ENCODE measurements around the gene BRCA2.

The BRCA2 gene

DNA sequence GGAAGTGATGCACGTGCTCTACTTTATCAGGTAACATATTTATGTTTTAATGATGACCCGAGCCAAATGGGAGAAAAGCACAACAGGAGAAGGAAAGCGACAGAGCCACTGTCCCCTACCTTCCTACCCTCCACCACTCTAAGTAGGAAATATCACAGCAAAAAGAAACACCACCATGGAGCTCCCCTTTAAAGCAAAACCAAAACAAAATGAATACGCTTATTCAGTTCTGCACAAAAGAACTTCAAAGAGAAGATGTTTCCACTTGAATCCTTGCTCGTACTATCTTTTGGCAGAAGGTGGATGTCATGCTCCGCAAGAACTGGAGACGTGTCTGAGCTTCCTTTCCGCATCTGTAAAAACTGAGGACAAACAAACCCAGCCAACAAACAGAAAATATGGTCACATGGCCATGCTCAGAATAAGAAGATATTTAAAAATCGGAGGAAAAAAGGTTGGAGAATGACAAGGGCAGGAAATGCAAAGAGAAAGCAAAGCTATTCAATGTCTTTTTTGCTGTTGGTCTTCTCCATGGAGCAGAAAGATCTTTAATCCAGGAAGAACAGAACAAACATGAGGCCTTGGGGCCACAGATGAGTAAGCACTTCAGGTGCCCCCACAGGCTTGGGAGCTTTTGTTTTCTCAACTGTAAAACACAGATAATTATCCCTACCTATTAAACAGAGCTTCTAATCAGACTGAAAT, 93.1 kb downstream of the BRCA2 start:
- H3K4me2 ChIP-seq (ENCODE audit: insufficient read depth, low read length, poor library complexity, severe bottlenecking) = no peak overlapping the region
- H3K9ac ChIP-seq (ENCODE audit: low read depth, low read length, poor library complexity) = no peak overlapping the region
- H3K4me3 ChIP-seq (ENCODE audit: low read length in 2 of 2) = no peak overlapping the region
- no peak overlapping the region for H3K27ac ChIP-seq (replicated peaks; ENCODE audit: low read length)
- H2BK15ac ChIP-seq (ENCODE audit: low read length) = no peak overlapping the region
- no CpG with 5 or more reads among the region's 9 CpGs for WGBS, 2 donors (ENCODE audit: extremely low coverage in 2 of 2, insufficient read length in 2 of 2, insufficient replicate concordance in 1 of 2)
- H3K36me3 ChIP-seq (replicated peaks in 1 of 2; ENCODE audit: control insufficient read depth in 2 of 2, insufficient read depth in 2 of 2, low read length in 2 of 2) = no peaks in the 10 kb centered on the region
- no peak overlapping the region for H2BK120ac ChIP-seq (ENCODE audit: low read depth, low read length)
- no peak overlapping the region for H3K23ac ChIP-seq (ENCODE audit: low read depth, low read length, poor library complexity)
- H3K4ac ChIP-seq (ENCODE audit: low read length) = no peak overlapping the region
- peak overlapping the region; percentile 35 for H2AFZ ChIP-seq (ENCODE audit: low read length)
- H2BK12ac ChIP-seq (ENCODE audit: low read length) = no peak overlapping the region
- H3K79me1 ChIP-seq (ENCODE audit: low read depth, low read length) = no peaks in the 10 kb centered on the region
- H4K8ac ChIP-seq (ENCODE audit: low read depth, low read length) = no peak overlapping the region
- DNase-seq (ENCODE audit: low spot score) = no peak
- no peaks in the 10 kb centered on the region for H3K27me3 ChIP-seq (ENCODE audit: control insufficient read depth in 3 of 3, insufficient read depth in 3 of 3, low read depth in 1 of 3, low read length in 3 of 3)
- no peak overlapping the region for H2AK5ac ChIP-seq (ENCODE audit: low read depth, low read length)
- no peaks in the 10 kb centered on the region for H3K9me3 ChIP-seq (replicated peaks in 1 of 2; ENCODE audit: control insufficient read depth in 2 of 2, insufficient read depth in 1 of 2, low read depth in 1 of 2, low read length in 2 of 2)
- no peak overlapping the region for H3K14ac ChIP-seq (ENCODE audit: low read length)
- H3K4me1 ChIP-seq (ENCODE audit: control insufficient read depth in 2 of 2, insufficient read depth in 1 of 2, low read depth in 1 of 2, low read length in 2 of 2) = peaks cover 2 to 3% of the 10 kb centered on the region in 2 donors
- H4K91ac ChIP-seq (ENCODE audit: low read depth, low read length, poor library complexity) = no peak overlapping the region
- H3K18ac ChIP-seq (ENCODE audit: low read length) = no peak overlapping the region
- no peak overlapping the region for H2BK5ac ChIP-seq (ENCODE audit: low read length)

DNA sequence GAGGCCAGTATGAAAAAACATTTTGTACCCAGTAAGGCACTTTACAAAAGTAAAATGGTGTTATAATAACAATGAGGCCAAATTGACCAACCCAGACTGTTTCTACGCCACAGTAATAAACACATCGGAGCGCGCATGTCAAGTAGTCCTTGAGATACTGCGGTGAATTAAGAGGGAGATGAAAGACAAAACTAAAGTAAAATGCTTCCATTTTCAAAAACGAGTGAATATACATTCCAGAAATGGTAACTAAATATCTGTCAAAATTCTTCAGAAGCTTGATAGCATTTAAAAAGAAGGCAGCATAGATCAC, 93.6 kb downstream of the BRCA2 start:
- Histone ChIP-seq H3K4ac (ENCODE audit: low read length) (no peak overlapping the region), H2BK5ac (ENCODE audit: low read length) (no peak overlapping the region), H2BK120ac (ENCODE audit: low read depth, low read length) (no peak overlapping the region), H3K9ac (ENCODE audit: low read depth, low read length, poor library complexity) (no peak overlapping the region), H3K18ac (ENCODE audit: low read length) (no peak overlapping the region), H2BK12ac (ENCODE audit: low read length) (no peak overlapping the region), H2AK5ac (ENCODE audit: low read depth, low read length) (no peak overlapping the region), H2BK15ac (ENCODE audit: low read length) (no peak overlapping the region), H3K23ac (ENCODE audit: low read depth, low read length, poor library complexity) (no peak overlapping the region), H3K9me3 (replicated peaks in 1 of 2; ENCODE audit: control insufficient read depth in 2 of 2, insufficient read depth in 1 of 2, low read depth in 1 of 2, low read length in 2 of 2) (no peaks in the 10 kb centered on the region), H3K14ac (ENCODE audit: low read length) (no peak overlapping the region), H3K4me3 (ENCODE audit: low read length in 2 of 2) (no peak overlapping the region), H3K4me1 (ENCODE audit: control insufficient read depth in 2 of 2, insufficient read depth in 1 of 2, low read depth in 1 of 2, low read length in 2 of 2) (peaks cover 2 to 3% of the 10 kb centered on the region in 2 donors), H4K8ac (ENCODE audit: low read depth, low read length) (no peak overlapping the region), H3K27ac (replicated peaks; ENCODE audit: low read length) (no peak overlapping the region), H3K27me3 (ENCODE audit: control insufficient read depth in 3 of 3, insufficient read depth in 3 of 3, low read depth in 1 of 3, low read length in 3 of 3) (no peaks in the 10 kb centered on the region), H2AFZ (ENCODE audit: low read length) (peak overlapping the region; percentile 35), H3K79me1 (ENCODE audit: low read depth, low read length) (no peaks in the 10 kb centered on the region), H4K91ac (ENCODE audit: low read depth, low read length, poor library complexity) (no peak overlapping the region), H3K4me2 (ENCODE audit: insufficient read depth, low read length, poor library complexity, severe bottlenecking) (no peak overlapping the region), H3K36me3 (replicated peaks in 1 of 2; ENCODE audit: control insufficient read depth in 2 of 2, insufficient read depth in 2 of 2, low read length in 2 of 2) (no peaks in the 10 kb centered on the region)
- DNase-seq (ENCODE audit: low spot score) = no peak
- no CpG with 5 or more reads among the region's 6 CpGs for WGBS, 2 donors (ENCODE audit: extremely low coverage in 2 of 2, insufficient read length in 2 of 2, insufficient replicate concordance in 1 of 2)

DNA sequence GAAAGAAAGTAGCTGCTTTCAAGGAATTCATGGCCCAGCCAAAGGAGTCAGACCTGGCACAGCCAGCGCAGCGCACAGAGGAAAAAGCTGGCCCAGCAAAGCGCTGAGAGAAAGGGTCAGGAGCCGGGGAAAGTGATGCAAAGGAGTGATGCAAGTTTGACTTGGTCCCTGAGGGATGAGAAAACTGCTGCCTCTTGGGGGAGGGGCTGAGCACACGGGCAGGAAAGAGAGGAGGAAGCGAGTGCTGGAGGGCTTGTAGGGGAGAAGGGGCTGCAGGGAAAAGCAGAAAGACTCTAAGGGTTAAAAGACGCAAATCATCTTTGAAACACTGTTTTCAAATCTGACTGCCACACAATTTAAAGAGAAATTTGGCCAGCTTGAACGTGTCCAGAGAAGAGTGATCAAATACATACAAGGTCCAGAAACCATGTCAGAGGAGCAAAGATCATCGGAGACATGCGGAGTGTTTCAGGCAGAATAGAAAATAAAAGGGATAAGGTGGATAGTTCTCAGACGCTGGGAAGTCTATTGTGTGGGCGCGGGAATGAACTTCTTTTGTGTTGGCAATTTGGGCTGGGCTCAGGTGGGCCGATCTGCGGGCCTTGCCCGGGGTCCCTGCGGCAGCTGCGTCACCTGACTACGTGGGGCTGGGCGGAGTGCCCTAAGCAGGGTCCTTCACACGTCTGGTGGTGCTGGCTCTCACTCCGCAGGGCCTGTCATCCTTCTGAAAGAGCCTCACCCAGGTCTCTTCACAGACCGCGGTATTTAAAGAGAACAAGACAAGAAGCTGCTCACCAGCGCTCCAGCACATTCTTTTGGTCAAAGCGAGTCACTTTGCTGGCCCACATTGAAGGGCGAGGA, 94.5 kb downstream of the BRCA2 start:
- H3K36me3 ChIP-seq (replicated peaks in 1 of 2; ENCODE audit: control insufficient read depth in 2 of 2, insufficient read depth in 2 of 2, low read length in 2 of 2) = no peaks in the 10 kb centered on the region
- H3K18ac ChIP-seq (ENCODE audit: low read length) = no peak overlapping the region
- WGBS, 2 donors (ENCODE audit: extremely low coverage in 2 of 2, insufficient read length in 2 of 2, insufficient replicate concordance in 1 of 2) = no CpG with 5 or more reads among the region's 27 CpGs
- H3K27ac ChIP-seq (replicated peaks; ENCODE audit: low read length) = no peak overlapping the region
- peaks cover 2 to 3% of the 10 kb centered on the region in 2 donors for H3K4me1 ChIP-seq (ENCODE audit: control insufficient read depth in 2 of 2, insufficient read depth in 1 of 2, low read depth in 1 of 2, low read length in 2 of 2)
- no peak for DNase-seq (ENCODE audit: low spot score)
- no peak overlapping the region for H4K8ac ChIP-seq (ENCODE audit: low read depth, low read length)
- no peaks in the 10 kb centered on the region for H3K27me3 ChIP-seq (ENCODE audit: control insufficient read depth in 3 of 3, insufficient read depth in 3 of 3, low read depth in 1 of 3, low read length in 3 of 3)
- H2BK120ac ChIP-seq (ENCODE audit: low read depth, low read length) = no peak overlapping the region
- no peak overlapping the region for H2BK12ac ChIP-seq (ENCODE audit: low read length)
- no peaks in the 10 kb centered on the region for H3K79me1 ChIP-seq (ENCODE audit: low read depth, low read length)
- no peaks in the 10 kb centered on the region for H3K9me3 ChIP-seq (replicated peaks in 1 of 2; ENCODE audit: control insufficient read depth in 2 of 2, insufficient read depth in 1 of 2, low read depth in 1 of 2, low read length in 2 of 2)
- no peak overlapping the region for H2BK5ac ChIP-seq (ENCODE audit: low read length)
- H3K4me2 ChIP-seq (ENCODE audit: insufficient read depth, low read length, poor library complexity, severe bottlenecking) = peak overlapping the region; percentile 53
- no peak overlapping the region for H3K4ac ChIP-seq (ENCODE audit: low read length)
- no peak overlapping the region for H2AK5ac ChIP-seq (ENCODE audit: low read depth, low read length)
- H3K4me3 ChIP-seq (ENCODE audit: low read length in 2 of 2) = peak overlapping the region in 1 of 2 donors; percentile 15
- no peak overlapping the region for H3K9ac ChIP-seq (ENCODE audit: low read depth, low read length, poor library complexity)
- no peak overlapping the region for H4K91ac ChIP-seq (ENCODE audit: low read depth, low read length, poor library complexity)
- peak overlapping the region; percentile 78 for H2AFZ ChIP-seq (ENCODE audit: low read length)
- H3K14ac ChIP-seq (ENCODE audit: low read length) = no peak overlapping the region
- H3K23ac ChIP-seq (ENCODE audit: low read depth, low read length, poor library complexity) = no peak overlapping the region
- no peak overlapping the region for H2BK15ac ChIP-seq (ENCODE audit: low read length)

DNA sequence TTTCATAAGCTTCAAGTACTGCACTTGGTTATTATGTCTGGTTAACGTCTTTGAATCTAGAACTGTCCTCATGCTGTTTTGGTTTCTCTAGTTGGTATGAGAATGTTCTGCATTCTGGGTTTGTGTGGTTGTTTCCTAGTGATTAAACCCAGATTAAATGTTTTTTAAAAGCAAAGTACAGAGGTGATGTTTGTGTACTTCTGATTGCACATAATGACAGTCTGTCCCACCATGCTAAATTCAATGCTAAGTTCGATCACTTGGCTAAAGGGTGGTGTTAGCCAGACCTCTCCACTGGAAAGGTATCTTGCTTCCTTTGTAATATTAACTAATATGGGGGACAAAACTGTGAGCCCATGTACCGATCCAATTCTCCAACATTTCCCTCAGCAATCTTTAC, 98.0 kb downstream of the BRCA2 start:
- Histone ChIP-seq H3K4me1 (ENCODE audit: control insufficient read depth in 2 of 2, insufficient read depth in 1 of 2, low read depth in 1 of 2, low read length in 2 of 2) (peaks cover 0 to 3% of the 10 kb centered on the region in 2 donors), H2BK12ac (ENCODE audit: low read length) (no peak overlapping the region), H2BK120ac (ENCODE audit: low read depth, low read length) (no peak overlapping the region), H3K27me3 (ENCODE audit: control insufficient read depth in 3 of 3, insufficient read depth in 3 of 3, low read depth in 1 of 3, low read length in 3 of 3) (no peaks in the 10 kb centered on the region), H3K4me2 (ENCODE audit: insufficient read depth, low read length, poor library complexity, severe bottlenecking) (no peak overlapping the region), H2AFZ (ENCODE audit: low read length) (no peak overlapping the region), H3K27ac (replicated peaks; ENCODE audit: low read length) (no peak overlapping the region), H3K23ac (ENCODE audit: low read depth, low read length, poor library complexity) (no peak overlapping the region), H3K79me1 (ENCODE audit: low read depth, low read length) (no peaks in the 10 kb centered on the region), H2BK5ac (ENCODE audit: low read length) (no peak overlapping the region), H4K8ac (ENCODE audit: low read depth, low read length) (no peak overlapping the region), H3K4me3 (ENCODE audit: low read length in 2 of 2) (no peak overlapping the region), H3K4ac (ENCODE audit: low read length) (no peak overlapping the region), H2BK15ac (ENCODE audit: low read length) (no peak overlapping the region), H3K36me3 (replicated peaks in 1 of 2; ENCODE audit: control insufficient read depth in 2 of 2, insufficient read depth in 2 of 2, low read length in 2 of 2) (no peaks in the 10 kb centered on the region), H3K9ac (ENCODE audit: low read depth, low read length, poor library complexity) (no peak overlapping the region), H4K91ac (ENCODE audit: low read depth, low read length, poor library complexity) (no peak overlapping the region), H3K9me3 (replicated peaks in 1 of 2; ENCODE audit: control insufficient read depth in 2 of 2, insufficient read depth in 1 of 2, low read depth in 1 of 2, low read length in 2 of 2) (no peaks in the 10 kb centered on the region), H3K18ac (ENCODE audit: low read length) (no peak overlapping the region), H3K14ac (ENCODE audit: low read length) (no peak overlapping the region), H2AK5ac (ENCODE audit: low read depth, low read length) (no peak overlapping the region)
- no CpG with 5 or more reads among the region's 3 CpGs for WGBS, 2 donors (ENCODE audit: extremely low coverage in 2 of 2, insufficient read length in 2 of 2, insufficient replicate concordance in 1 of 2)
- DNase-seq (ENCODE audit: low spot score) = no peak

Measured in neuronal stem cell (in vitro differentiated cells).